Tibial artery (tissue), 4 donors: Measurements from ENCODE around the gene ZNF185.
A peak's percentile ranks its signal among the peaks of the same experiment; 100 is the strongest.

Experiments used
- DNase-seq, 2 donors: peaks; one replicate each; pipeline ENCODE4 v3.0.0-alpha.2; 2019
- H3K27ac ChIP-seq, 2 donors: fragments of 200-600 bp; sonication (generic) in 1 of 2; 1 replicate in 1 of 2; 2 replicates in 1 of 2; pipeline ENCODE4 v1.5.1; 2018 to 2019; ENCODE audit warnings: mild to moderate bottlenecking in 1 of 2
- H3K27me3 ChIP-seq, 2 donors: fragments of 200-600 bp; sonication (generic) in 1 of 2; one replicate each; pipeline versions ENCODE4 v1.5.1 to v1.6.0; 2016 to 2019
- H3K36me3 ChIP-seq, 3 donors: fragments of 200-600 bp; sonication (generic) in 2 of 3; one replicate each; pipeline ENCODE4 v1.5.1; 2016 to 2019; ENCODE audit warnings: mild to moderate bottlenecking in 2 of 3
- H3K4me1 ChIP-seq, 4 donors: fragments of 200-600 bp; sonication (generic) in 2 of 4; 1 replicate in 3 of 4; 2 replicates in 1 of 4; pipeline ENCODE4 v1.5.1; 2016 to 2019
- H3K4me3 ChIP-seq, 2 donors: fragments of 200-600 bp; sonication (generic) in 1 of 2; 1 replicate in 1 of 2; 2 replicates in 1 of 2; pipeline ENCODE4 v1.5.1; 2018 to 2019; ENCODE audit warnings: mild to moderate bottlenecking in 2 of 2
- H3K9me3 ChIP-seq, 3 donors: fragments of 200-600 bp; sonication (generic) in 1 of 3; one replicate each; pipeline ENCODE4 v1.5.1; 2016 to 2019
- intact Hi-C: fragments of 100-400 bp; cut with DNase I; formaldehyde crosslinking; loops from one replicate; pipeline ENCODE4 v1.15.0; 2023; ENCODE audit warnings: low total_unique reads
- TF ChIP-seq, protein P1 (sequence below), 2 experiments: fragments of 200-600 bp in 1 of 2; fragments of 450-650 bp in 1 of 2; IDR thresholded peaks; one replicate each; pipeline ENCODE4 v1.5.1; 2017 to 2019; ENCODE audit warnings: antibody characterized with exemption in 2 of 2, mild to moderate bottlenecking in 1 of 2, moderate library complexity in 1 of 2

ZNF185 gene

DNA sequence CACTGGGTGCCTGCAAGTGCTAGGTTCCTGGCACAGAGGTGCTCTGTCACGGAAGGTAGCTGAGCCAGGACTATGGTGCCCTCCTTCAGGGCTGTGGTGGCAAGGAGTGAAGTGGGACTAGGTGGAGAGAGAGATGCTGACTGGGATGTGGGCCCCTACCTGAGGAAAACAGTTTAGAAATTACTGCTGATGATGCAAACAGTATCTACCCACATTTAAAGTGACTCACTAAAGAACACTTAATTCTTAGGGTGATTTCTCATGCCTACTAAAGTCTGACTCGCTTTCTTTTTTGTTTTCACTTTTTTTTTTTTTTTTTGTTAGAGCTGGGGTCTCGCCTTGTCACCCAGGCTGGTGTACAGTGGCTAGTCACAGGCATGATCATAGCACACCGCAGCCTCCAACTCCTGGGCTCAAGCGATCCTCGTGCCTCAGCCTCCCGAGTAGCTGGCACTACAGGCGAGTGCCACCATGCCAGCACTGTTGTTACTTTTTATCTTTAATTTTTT lies 3.1 kb downstream of the ZNF185 start:
- no peak overlapping the region for H3K4me3 ChIP-seq
- no peak for DNase-seq
- no peaks in the 10 kb centered on the region for H3K9me3 ChIP-seq
- H3K36me3 ChIP-seq, result no peaks in the 10 kb centered on the region
- TF ChIP-seq, protein P1, sequence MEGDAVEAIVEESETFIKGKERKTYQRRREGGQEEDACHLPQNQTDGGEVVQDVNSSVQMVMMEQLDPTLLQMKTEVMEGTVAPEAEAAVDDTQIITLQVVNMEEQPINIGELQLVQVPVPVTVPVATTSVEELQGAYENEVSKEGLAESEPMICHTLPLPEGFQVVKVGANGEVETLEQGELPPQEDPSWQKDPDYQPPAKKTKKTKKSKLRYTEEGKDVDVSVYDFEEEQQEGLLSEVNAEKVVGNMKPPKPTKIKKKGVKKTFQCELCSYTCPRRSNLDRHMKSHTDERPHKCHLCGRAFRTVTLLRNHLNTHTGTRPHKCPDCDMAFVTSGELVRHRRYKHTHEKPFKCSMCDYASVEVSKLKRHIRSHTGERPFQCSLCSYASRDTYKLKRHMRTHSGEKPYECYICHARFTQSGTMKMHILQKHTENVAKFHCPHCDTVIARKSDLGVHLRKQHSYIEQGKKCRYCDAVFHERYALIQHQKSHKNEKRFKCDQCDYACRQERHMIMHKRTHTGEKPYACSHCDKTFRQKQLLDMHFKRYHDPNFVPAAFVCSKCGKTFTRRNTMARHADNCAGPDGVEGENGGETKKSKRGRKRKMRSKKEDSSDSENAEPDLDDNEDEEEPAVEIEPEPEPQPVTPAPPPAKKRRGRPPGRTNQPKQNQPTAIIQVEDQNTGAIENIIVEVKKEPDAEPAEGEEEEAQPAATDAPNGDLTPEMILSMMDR (IDR thresholded peaks at IDR 0.05), result no peak
- intact Hi-C loops, result no loop called here
- no peaks in the 10 kb centered on the region for H3K27me3 ChIP-seq
- H3K4me1 ChIP-seq, result peaks cover 0 to 5% (median 0%) of the 10 kb centered on the region in 4 donors
- H3K27ac ChIP-seq, result no peak overlapping the region

DNA sequence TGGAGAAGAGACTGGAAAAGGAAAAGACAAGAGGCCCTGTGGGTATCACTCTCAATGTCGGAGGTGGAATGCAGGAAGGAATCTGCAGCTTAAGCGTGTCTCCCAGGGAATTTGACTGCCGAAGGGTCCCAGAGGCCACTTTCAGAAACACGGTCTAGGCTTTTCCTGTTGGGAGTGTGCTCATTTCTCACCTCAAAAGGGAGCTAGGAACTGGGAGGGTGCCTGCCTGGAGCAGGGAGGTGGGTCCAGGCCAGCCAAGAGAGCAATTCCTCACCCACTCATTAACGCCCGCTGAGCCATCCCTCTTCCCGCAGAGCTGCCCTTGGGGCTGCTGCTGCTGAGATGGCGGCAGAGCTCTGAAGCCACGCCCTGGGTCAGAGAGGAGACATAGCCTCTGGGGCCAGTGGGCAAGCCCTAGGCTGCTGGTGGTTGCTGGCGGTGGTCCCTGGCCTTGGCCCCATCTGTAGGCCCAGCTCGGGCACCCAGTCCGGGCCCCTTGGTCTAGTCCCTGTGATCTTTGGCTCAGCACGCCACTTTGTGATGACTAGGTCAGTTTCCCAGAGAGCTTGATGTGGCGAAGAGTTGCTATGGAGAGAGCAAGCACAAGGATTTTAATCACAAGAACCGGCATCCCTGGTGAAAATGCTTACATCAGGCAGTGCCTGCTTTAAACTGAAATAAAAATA lies 4.1 kb downstream of the ZNF185 start:
- Histone ChIP-seq H3K27me3 (no peaks in the 10 kb centered on the region), H3K9me3 (no peaks in the 10 kb centered on the region), H3K27ac (peak overlapping the region; percentile 44 to 53), H3K4me3 (no peak overlapping the region), H3K36me3 (no peaks in the 10 kb centered on the region), H3K4me1 (peaks cover 0 to 5% (median 0%) of the 10 kb centered on the region in 4 donors)
- no peak for DNase-seq
- intact Hi-C loops, result no loop called here
- TF ChIP-seq, protein P1 (IDR thresholded peaks at IDR 0.05), result no peak

GRCh38 chrX:152902502-152902820 lies 4.6 kb downstream of the ZNF185 start:
- H3K27ac ChIP-seq, result no peak overlapping the region
- no peaks in the 10 kb centered on the region for H3K27me3 ChIP-seq
- no peaks in the 10 kb centered on the region for H3K9me3 ChIP-seq
- no peak overlapping the region for H3K4me3 ChIP-seq
- intact Hi-C loops, result no loop called here
- H3K36me3 ChIP-seq, result no peaks in the 10 kb centered on the region
- TF ChIP-seq, protein P1 (IDR thresholded peaks at IDR 0.05), result no peak
- H3K4me1 ChIP-seq, result peaks cover 0 to 5% (median 0%) of the 10 kb centered on the region in 4 donors
- DNase-seq, result no peak

DNA sequence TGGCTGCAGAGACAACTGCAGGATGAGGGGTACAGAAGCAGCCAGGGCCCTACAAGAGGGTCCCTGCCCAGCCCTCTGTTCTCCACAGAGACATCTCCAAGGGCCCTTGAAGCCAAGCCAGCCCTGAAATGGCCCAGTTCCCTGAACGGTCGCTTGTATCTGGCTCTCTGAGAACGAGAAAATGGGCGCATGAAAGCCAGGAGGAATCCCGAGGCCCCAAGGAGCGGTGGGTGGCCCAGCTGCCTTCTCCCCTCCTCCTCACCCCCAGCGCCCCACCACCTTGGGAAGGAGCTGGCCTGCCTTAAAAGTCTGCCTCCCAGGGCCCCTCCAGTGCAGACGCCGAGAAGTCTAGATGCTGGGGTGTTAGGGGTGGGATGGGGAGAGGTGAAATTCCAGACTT lies 5.7 kb downstream of the ZNF185 start:
- intact Hi-C loops, result no loop called here
- Histone ChIP-seq H3K27me3 (no peaks in the 10 kb centered on the region), H3K27ac (no peak overlapping the region), H3K4me1 (peaks cover 0 to 5% (median 0%) of the 10 kb centered on the region in 4 donors), H3K9me3 (no peaks in the 10 kb centered on the region), H3K4me3 (no peak overlapping the region), H3K36me3 (no peaks in the 10 kb centered on the region)
- DNase-seq, result no peak
- TF ChIP-seq, protein P1 (IDR thresholded peaks at IDR 0.05), result no peak

DNA sequence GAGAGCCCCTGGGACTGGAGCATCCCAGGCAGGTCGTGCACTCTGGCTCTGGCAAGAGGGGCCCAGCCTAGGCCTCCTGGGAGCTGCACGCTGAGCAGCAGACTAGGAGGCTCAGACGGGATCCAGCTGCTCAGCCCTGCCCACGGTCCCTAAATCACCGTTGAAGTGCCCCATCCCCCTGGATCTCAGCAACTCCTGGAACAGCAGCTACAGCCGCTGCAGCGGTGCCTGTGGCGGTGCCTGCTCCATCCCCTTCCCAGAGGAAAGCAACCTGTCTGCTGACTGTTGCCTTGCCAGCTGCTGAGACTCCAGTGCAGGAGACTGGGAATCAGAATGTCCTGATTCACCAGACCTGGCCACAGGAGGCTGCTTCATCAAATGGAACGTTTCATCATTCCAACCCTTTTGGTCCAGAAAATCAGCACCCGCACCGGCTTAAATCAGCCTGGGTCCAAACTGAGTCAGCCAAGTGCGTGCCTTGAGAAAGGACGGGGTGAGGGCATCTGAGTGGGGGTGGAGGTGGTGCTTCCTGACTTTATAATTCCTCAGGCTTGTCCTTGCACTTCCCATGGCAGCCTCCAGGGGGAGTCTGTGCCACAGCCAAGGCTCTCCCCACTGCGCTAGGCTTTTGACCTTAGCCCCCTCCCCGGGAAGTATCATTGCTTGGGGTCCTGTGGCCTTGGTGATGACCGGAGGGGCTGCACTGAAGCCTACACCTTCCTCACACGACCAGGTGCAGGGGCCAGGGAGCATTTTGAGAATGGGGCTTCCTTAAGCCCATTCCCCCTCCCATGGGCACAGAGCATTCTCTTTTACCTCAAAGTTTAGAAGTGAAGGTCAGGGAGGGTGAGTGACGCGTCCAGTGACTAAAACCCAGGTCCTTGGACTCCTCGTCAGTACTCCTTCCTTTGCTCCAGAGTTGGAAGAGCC lies 6.5 kb downstream of the ZNF185 start:
- intact Hi-C loops, result no loop called here
- Histone ChIP-seq H3K36me3 (no peaks in the 10 kb centered on the region), H3K4me3 (no peak overlapping the region), H3K4me1 (peaks cover 0 to 5% (median 0%) of the 10 kb centered on the region in 4 donors), H3K27ac (no peak overlapping the region), H3K9me3 (no peaks in the 10 kb centered on the region), H3K27me3 (no peaks in the 10 kb centered on the region)
- TF ChIP-seq, protein P1 (IDR thresholded peaks at IDR 0.05), result peak; percentile 43 to 49
- peak in 1 of 2 donors; percentile 27 for DNase-seq
